HEK293 (cell line): ENCODE data around the gene FNDC1.

Experiments used
- CTCF ChIA-PET: fragments of 350-600 bp; formaldehyde crosslinking; extraction: SDS; loops from one replicate; lab custom pipeline; 2021; ENCODE audit warnings: antibody characterized with exemption; lab: Yijun Ruan, JAX
- POLR2A ChIA-PET: fragments of 300-600 bp; formaldehyde crosslinking; extraction: SDS; loops from one replicate; lab custom pipeline; 2020; ENCODE audit warnings: antibody characterized with exemption, inconsistent platforms; lab: Yijun Ruan, JAX
- H3K27ac ChIP-seq: fragments of 200-500 bp; sonication (Bioruptor generic); 2 replicates; pipeline ENCODE4 v1.5.1; 2014; ENCODE audit warnings: low read depth, low read length, control low read depth, inconsistent platforms; ENCODE audit errors: extremely low read depth
- H3K36me3 ChIP-seq, 2 experiments: fragments of 200-500 bp in 1 of 2; sonication (Bioruptor generic) in 1 of 2; 1 replicate in 1 of 2; 2 replicates in 1 of 2; pipeline ENCODE4 v1.5.1; 2014 to 2017; ENCODE audit warnings: inconsistent platforms in 2 of 2, low read length in 2 of 2; ENCODE audit not compliant: control insufficient read depth in 2 of 2, insufficient read depth in 1 of 2
- H3K4me1 ChIP-seq: fragments of 200-500 bp; sonication (Bioruptor generic); 2 replicates; pipeline ENCODE4 v1.5.1; 2014; ENCODE audit warnings: mild to moderate bottlenecking, low read length, inconsistent platforms; ENCODE audit not compliant: control insufficient read depth, insufficient read depth
- H3K4me3 ChIP-seq: 2 replicates; pipeline ENCODE4 v1.5.1; 2011; ENCODE audit warnings: low read depth, mild to moderate bottlenecking, control low read depth, low read length, moderate library complexity
- H3K9me3 ChIP-seq: fragments of 200-500 bp; sonication (Bioruptor generic); 2 replicates; pipeline ENCODE4 v1.5.1; 2014; ENCODE audit warnings: low read depth, low read length, inconsistent platforms; ENCODE audit not compliant: control insufficient read depth, insufficient read depth
- CTCF ChIP-seq: fragments of 450-650 bp; formaldehyde crosslinking; IDR thresholded peaks from 2 replicates; pipeline ENCODE4 v1.5.1; 2016; ENCODE audit warnings: missing biosample characterization, missing genetic modification characterization
- KLF7 ChIP-seq: fragments of 450-650 bp; formaldehyde crosslinking; IDR thresholded peaks from 2 replicates; pipeline ENCODE4 v1.5.1; 2016; ENCODE audit warnings: missing biosample characterization, missing genetic modification characterization, borderline replicate concordance
- KLF9 ChIP-seq: fragments of 450-650 bp; formaldehyde crosslinking; IDR thresholded peaks from 2 replicates; pipeline ENCODE4 v1.5.1; 2016; ENCODE audit warnings: missing biosample characterization, missing genetic modification characterization, low read depth
- REST ChIP-seq: fragments of 450-650 bp; formaldehyde crosslinking; IDR thresholded peaks from 2 replicates; pipeline ENCODE4 v1.5.1; 2016; ENCODE audit warnings: missing biosample characterization, missing genetic modification characterization
- ZIC2 ChIP-seq: fragments of 450-650 bp; formaldehyde crosslinking; IDR thresholded peaks from 2 replicates; pipeline ENCODE4 v1.5.1; 2016; ENCODE audit warnings: missing biosample characterization, missing genetic modification characterization
- ZNF112 ChIP-seq: fragments of 450-650 bp; formaldehyde crosslinking; IDR thresholded peaks from 2 replicates; pipeline ENCODE4 v1.5.0; 2017; ENCODE audit warnings: missing biosample characterization, missing genetic modification characterization
- ZNF133 ChIP-seq: fragments of 450-650 bp; formaldehyde crosslinking; IDR thresholded peaks from 2 replicates; pipeline ENCODE4 v1.5.1; 2016; ENCODE audit warnings: missing biosample characterization, missing genetic modification characterization
- ZNF184 ChIP-seq: fragments of 450-650 bp; IDR thresholded peaks from 2 replicates; pipeline ENCODE4 v1.5.1; 2018; ENCODE audit warnings: missing biosample characterization, mild to moderate bottlenecking, missing genetic modification characterization
- ZNF2 ChIP-seq: fragments of 450-650 bp; formaldehyde crosslinking; IDR thresholded peaks from 2 replicates; pipeline ENCODE4 v1.5.1; 2016; ENCODE audit warnings: missing biosample characterization, missing genetic modification characterization
- ZNF221 ChIP-seq: fragments of 450-650 bp; formaldehyde crosslinking; IDR thresholded peaks from 2 replicates; pipeline ENCODE4 v1.5.1; 2017; ENCODE audit warnings: missing biosample characterization, missing genetic modification characterization, borderline replicate concordance
- ZNF302 ChIP-seq: fragments of 450-650 bp; formaldehyde crosslinking; IDR thresholded peaks from 2 replicates; pipeline ENCODE4 v1.5.1; 2016; ENCODE audit warnings: missing biosample characterization, missing genetic modification characterization, low read depth
- ZNF335 ChIP-seq: fragments of 450-650 bp; formaldehyde crosslinking; conservative IDR thresholded peaks from 2 replicates; pipeline ENCODE4 v1.5.1; 2016; ENCODE audit warnings: missing biosample characterization, missing genetic modification characterization
- ZNF654 ChIP-seq: fragments of 450-650 bp; formaldehyde crosslinking; IDR thresholded peaks from 2 replicates; pipeline ENCODE4 v1.5.1; 2016; ENCODE audit warnings: low read depth, missing biosample characterization, missing genetic modification characterization
- ZNF677 ChIP-seq: fragments of 450-650 bp; IDR thresholded peaks from 2 replicates; pipeline ENCODE4 v1.5.0; 2018; ENCODE audit warnings: missing biosample characterization, mild to moderate bottlenecking, missing genetic modification characterization, moderate library complexity
- TF ChIP-seq, protein P1 (sequence below): fragments of 450-650 bp; formaldehyde crosslinking; IDR thresholded peaks from 2 replicates; pipeline ENCODE4 v1.5.1; 2016; ENCODE audit warnings: missing biosample characterization, missing genetic modification characterization, borderline replicate concordance
- TF ChIP-seq, protein P2 (sequence below): fragments of 450-650 bp; IDR thresholded peaks from 2 replicates; pipeline ENCODE4 v1.5.1; 2018; ENCODE audit warnings: missing biosample characterization, missing genetic modification characterization
- TF ChIP-seq, protein P3 (sequence below): fragments of 450-650 bp; formaldehyde crosslinking; IDR thresholded peaks from 2 replicates; pipeline ENCODE4 v1.5.1; 2017; ENCODE audit warnings: missing biosample characterization, missing genetic modification characterization

Gene FNDC1

DNA sequence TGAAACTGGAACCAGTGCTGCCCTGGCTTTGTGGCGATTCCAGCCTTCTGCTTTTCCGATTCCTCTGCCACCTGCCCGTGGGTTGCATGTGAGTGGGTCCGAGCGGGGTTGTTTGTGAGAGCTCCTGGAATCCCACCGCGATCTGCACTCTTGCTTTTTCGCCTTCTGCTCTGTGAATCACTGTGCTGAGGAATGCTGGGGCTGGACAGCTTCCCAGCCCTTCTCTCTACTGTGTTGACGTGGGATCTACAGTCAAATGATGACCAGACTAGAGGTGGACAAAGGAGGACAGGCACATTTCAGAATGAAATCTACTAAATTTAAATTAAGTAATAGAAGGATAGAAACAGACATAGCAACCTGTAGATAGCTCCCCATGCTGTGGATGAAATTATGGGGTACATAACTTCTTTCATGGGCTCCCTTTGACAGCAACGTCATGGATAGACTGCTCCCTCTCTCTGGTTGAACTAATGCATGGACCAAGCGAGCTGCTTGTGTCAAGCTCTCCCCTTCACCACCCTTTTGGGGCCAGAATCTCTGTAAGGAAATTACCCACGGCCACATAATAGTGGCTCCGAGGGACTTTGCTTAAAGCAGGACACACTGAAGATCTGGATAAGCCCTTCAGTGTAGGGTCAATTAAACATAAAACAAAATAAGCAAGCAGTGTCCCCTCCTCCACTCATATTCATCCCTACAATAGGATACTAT, 2.0 kb downstream of the FNDC1 start:
- TF ChIP-seq ZNF302 (tag by site-specific recombination): no peak
- TF ChIP-seq ZNF184 (tag by site-specific recombination): no peak
- TF ChIP-seq ZNF221 (tag by site-specific recombination): no peak
- no peak for TF ChIP-seq ZNF654
- TF ChIP-seq KLF7 (tag by site-specific recombination): no peak
- CTCF ChIA-PET: interaction anchor here (0.6 to 8.1 kb wide), 9 partner anchors 59 to 1283 kb away, joined by 3 to 130 read pairs (median 3); no protein-coding TSS in a partner anchor
- Histone ChIP-seq H3K27ac (no peak overlapping the region), H3K4me1 (no peaks in the 10 kb centered on the region), H3K36me3 (no peaks in the 10 kb centered on the region), H3K9me3 (no peaks in the 10 kb centered on the region), H3K4me3 (no peak overlapping the region)
- POLR2A ChIA-PET: no interaction called here

- no peak overlapping the region for H3K27ac ChIP-seq
- POLR2A ChIA-PET: no interaction called here
- CTCF ChIA-PET: interaction anchor here (0.7 to 8.1 kb wide), 12 partner anchors 32 to 1283 kb away, joined by 3 to 130 read pairs (median 3); no protein-coding TSS in a partner anchor
Measured at GRCh38 chr6:159172091-159172491, 2.9 kb downstream of the FNDC1 start.

GRCh38 chr6:159174263-159174969, 5.2 kb downstream of the FNDC1 start:
- Histone ChIP-seq H3K4me1 (no peaks in the 10 kb centered on the region), H3K27ac (no peak overlapping the region), H3K36me3 (no peaks in the 10 kb centered on the region), H3K9me3 (no peaks in the 10 kb centered on the region), H3K4me3 (no peak overlapping the region)
- ChIA-PET CTCF (interaction anchor here (0.6 to 8.1 kb wide), 52 partner anchors 10 to 1359 kb away, joined by 3 to 130 read pairs (median 4); no protein-coding TSS in a partner anchor), POLR2A (no interaction called here)
- TF ChIP-seq ZIC2 (tag by site-specific recombination) (0 out of 2 replicates have a peak, but pooled peaks have one; percentile 18), ZNF335 (0 out of 2 replicates have a peak, but pooled peaks have one; percentile 28), ZNF2 (tag by site-specific recombination) (0 out of 2 replicates have a peak, but pooled peaks have one; percentile 23), CTCF (tag by site-specific recombination) (peak; percentile 57; the same call in 1 of the 2 replicates), ZNF677 (tag by site-specific recombination) (no peak)
- TF ChIP-seq, protein P1, sequence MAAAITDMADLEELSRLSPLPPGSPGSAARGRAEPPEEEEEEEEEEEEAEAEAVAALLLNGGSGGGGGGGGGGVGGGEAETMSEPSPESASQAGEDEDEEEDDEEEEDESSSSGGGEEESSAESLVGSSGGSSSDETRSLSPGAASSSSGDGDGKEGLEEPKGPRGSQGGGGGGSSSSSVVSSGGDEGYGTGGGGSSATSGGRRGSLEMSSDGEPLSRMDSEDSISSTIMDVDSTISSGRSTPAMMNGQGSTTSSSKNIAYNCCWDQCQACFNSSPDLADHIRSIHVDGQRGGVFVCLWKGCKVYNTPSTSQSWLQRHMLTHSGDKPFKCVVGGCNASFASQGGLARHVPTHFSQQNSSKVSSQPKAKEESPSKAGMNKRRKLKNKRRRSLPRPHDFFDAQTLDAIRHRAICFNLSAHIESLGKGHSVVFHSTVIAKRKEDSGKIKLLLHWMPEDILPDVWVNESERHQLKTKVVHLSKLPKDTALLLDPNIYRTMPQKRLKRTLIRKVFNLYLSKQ (tag by site-specific recombination): no peak
- TF ChIP-seq, protein P2, sequence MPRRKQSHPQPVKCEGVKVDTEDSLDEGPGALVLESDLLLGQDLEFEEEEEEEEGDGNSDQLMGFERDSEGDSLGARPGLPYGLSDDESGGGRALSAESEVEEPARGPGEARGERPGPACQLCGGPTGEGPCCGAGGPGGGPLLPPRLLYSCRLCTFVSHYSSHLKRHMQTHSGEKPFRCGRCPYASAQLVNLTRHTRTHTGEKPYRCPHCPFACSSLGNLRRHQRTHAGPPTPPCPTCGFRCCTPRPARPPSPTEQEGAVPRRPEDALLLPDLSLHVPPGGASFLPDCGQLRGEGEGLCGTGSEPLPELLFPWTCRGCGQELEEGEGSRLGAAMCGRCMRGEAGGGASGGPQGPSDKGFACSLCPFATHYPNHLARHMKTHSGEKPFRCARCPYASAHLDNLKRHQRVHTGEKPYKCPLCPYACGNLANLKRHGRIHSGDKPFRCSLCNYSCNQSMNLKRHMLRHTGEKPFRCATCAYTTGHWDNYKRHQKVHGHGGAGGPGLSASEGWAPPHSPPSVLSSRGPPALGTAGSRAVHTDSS: peak; percentile 28; the same call in 1 of the 2 replicates
- TF ChIP-seq, protein P3, sequence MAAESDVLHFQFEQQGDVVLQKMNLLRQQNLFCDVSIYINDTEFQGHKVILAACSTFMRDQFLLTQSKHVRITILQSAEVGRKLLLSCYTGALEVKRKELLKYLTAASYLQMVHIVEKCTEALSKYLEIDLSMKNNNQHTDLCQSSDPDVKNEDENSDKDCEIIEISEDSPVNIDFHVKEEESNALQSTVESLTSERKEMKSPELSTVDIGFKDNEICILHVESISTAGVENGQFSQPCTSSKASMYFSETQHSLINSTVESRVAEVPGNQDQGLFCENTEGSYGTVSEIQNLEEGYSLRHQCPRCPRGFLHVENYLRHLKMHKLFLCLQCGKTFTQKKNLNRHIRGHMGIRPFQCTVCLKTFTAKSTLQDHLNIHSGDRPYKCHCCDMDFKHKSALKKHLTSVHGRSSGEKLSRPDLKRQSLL (tag by site-specific recombination): no peak

More at GRCh38 chr6:159172091-159172491, 2.9 kb downstream of the FNDC1 start:
- H3K36me3 ChIP-seq: no peaks in the 10 kb centered on the region
- TF ChIP-seq REST (tag by site-specific recombination) (no peak), ZNF112 (tag by site-specific recombination) (no peak), KLF9 (tag by site-specific recombination) (no peak), ZNF133 (tag by site-specific recombination) (no peak)
- no peaks in the 10 kb centered on the region for H3K9me3 ChIP-seq
- H3K4me1 ChIP-seq: no peaks in the 10 kb centered on the region
- H3K4me3 ChIP-seq: no peak overlapping the region
